ENCODE data around the gene BTRC.
"Not testable (repeated sequence)": the region's sequence is repeated elsewhere in the genome, so short reads cannot be mapped to it uniquely, and the experiment has no call there.

Gene BTRC

DNA sequence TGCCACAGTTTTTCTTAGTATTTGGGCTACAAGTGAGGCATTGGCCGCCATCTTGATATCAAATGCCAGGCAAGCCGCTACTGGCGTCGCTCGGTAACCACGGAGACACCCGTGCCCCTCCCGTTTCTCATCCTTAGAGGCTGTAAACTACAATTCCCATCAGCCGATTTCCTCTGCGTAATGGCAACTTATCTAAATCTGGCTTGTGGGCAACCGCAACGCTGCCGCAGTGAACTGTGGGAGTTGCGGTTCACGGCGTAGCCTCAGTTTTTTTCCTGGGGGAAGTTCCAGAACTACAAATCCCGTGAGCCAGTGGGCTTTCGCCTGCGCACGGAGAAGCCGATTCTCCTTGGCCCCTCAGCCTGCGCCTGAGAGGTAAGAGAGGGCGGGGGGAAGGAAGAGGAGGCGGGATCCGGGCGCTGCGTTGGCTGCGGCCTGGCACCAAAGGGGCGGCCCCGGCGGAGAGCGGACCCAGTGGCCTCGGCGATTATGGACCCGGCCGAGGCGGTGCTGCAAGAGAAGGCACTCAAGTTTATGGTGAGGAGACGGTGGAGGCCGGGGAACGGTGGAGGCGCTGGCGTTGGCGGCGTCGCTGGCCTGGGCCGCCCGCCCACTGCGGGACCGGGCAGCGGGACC lies at the start of gene BTRC:
TSS of gene BTRC (plus strand) at position 474 of the 636 bp plus-strand sequence. CDS start at position 490, 16 bp downstream.
- peak; percentile 95 for DNase-seq (ENCODE audit: low spot score)

DNA sequence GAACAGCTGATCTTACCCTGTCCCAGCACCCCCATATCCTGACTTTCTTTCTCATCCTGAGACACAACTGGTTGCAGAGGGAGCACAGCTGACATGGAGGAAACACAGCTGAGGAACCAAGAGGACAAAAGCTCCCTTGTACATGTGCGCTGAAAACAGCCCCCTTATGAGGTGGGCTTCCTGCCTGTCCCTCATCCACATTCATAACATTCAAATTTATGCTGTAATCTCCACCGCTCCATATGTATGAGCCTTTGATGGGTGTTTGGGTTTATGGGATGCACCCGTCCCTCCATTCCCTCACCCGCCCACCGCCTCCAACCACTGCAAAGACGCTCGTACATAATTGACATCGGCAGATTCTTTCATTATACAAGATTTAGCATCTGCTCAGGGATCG lies 49.6 kb upstream of the BTRC start:
- DNase-seq (ENCODE audit: low spot score), result no peak

DNA sequence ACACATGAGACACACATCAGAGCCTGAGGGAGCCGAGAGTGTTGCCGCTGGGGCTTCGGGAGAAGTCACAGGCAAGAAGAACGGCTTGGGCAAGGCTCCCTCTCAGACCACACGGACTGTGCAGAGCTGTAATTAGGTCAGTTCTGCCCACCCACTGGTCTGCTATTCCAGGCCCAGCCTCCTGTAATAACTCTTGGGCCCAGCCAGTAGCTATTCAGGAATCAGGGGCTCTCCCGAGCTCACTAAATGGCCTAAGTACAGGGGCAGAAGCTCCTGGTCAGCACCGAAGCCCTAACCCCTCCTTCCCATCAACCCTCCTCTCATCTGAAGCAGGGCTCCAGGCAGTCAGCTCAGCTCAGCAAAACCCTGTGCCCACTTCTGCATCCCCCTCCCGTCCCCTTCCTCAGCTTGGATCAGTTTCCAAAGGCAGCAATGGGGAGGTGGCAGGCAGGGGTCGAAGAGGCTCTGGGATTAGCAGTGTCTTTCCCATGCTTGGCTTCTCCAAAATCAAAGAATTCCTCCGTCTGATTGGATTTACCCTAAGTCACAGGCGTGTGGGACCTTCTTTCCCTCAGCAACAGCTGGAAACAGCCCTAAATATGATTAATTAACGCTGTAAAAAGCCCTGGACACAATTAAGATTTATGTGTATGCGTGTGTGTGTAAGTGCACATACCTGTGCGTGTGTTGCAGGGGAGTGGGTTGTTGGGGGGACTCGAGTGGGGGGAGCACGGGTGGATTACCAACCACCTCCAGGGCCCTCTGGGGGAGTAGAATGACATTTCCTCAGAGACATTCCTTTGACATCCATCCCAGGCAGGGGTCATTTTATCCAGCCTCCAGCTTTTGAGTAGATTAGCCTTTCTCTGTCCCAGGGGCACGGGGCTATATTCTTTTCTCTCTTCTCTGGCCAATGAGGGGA lies 48.4 kb upstream of the BTRC start:
- DNase-seq (ENCODE audit: low spot score), result no peak

DNA sequence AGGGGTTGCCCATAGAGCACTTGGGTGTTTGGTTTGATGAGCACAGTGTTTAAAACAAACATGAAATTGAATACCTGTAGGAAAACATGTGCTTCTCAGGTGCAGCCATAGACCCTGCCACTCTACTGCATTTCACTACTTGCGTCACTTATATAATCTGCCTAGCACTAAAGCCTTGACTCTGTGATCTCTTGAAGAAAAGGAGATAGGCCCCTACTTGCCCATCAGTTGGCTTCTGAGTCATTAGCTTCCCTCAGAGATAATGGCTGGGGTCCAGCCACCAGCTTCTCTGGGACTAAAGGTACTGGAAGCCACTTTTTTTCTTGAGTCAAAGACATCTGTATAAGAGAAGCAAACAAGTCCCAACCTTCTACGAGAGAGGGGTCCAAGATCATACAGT lies 45.9 kb upstream of the BTRC start:
- DNase-seq (ENCODE audit: low spot score), result no peak

DNA sequence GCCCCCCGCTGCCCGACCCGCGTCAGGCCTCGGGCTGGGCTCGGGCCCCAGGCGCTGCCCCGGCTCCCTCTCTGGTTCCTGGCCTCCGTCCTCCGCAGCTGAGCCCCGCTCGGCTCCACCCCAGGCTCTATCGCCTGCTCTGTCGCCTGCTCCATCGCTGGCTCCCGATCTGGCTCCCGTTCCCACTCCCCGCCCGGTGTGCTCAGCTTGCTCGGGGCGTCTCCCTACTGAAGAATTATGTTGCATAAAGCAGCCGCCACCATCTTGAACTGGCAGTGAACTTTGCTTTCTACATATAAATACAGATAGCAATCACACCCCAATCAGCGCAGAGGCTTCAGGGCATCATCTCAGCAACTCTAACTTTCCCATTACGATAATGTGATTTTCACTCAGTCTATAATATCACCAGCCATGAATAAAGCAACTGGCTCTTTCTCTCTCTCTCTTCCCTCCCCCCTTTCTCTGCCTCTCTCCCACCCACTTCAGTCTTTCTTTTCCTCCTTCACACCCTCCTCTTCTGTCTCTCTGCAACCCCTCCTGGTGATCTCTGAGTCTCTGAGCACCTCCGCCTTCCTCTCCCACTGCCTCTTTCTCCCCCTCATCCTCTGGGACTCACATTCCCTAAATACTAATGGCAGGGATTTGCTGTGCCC lies 43.3 kb upstream of the BTRC start:
- no peak for DNase-seq (ENCODE audit: low spot score)

DNA sequence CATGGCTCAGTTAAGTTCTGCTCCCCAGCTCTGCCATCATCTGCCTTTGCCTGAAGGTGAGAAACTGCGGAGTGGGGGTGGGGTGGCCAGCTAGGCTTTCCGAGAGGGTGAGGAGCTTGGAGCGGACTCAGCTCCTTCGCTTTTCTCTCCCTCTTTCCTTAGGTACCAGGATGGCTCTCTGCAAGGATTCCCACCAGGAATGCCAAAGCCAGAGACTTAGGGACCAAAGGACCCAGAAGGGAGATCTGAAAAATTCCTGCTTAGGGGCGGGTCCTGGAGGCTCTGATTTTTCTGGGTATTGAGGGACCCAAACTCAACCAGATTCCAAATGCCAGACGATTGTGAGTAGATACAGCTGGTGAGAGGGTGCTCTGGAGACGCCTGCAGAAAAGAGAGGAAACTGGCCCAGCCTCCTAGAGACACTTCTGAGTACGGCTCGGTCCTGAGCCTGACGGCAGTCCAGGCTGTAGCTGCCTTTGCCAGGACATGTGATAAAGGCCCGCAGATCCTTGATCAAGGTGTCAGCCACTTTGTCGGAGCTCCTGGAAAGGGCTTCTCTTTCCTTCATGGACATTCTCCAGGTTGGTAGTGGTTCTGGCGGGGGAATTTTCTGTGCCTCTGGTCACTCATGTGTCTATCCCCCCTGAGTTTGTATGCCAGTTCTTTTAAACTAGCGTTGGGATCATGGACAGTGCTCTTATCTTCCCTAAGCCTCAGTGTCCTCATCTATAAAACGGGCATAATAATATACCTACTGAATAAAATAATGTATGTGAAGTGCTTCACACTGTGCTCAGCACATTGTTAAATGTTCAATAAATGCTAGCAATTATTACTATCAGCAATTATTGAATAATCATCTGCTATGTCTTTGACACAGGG lies 42.5 kb upstream of the BTRC start:
- DNase-seq (ENCODE audit: low spot score), result no peak

DNA sequence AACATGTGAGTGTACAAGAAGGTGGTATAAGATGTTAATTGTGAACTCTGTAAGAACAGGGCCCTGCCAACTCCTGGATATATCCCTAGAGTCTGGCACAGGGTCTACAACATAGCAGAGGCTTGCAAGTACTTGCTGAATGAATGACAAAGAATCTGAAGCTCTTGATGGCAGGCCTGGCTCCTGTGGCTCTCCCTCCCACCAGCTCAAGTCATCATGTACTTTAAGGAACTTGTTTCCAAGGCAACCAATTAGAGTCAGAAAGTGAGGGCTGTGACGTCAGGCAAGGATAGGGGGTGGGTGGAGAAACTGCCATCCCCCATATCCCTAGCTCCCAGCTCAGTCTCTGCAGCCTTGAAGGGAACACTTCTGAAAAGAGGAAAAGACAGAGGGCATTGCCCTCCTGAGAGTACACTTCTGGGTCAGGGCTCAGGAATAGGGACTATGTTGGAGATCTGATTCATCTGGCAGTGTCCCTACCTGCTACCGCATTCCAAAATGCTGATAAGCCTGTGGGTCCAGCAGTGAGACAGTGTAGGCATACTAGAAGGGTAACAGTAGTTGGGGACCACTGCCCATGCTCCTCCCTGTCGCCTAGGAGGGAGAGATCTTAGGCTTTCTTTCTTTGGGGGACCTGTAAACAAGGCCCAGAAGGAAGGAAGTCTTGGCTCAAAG lies 34.6 kb upstream of the BTRC start:
- no peak for DNase-seq (ENCODE audit: low spot score)

DNA sequence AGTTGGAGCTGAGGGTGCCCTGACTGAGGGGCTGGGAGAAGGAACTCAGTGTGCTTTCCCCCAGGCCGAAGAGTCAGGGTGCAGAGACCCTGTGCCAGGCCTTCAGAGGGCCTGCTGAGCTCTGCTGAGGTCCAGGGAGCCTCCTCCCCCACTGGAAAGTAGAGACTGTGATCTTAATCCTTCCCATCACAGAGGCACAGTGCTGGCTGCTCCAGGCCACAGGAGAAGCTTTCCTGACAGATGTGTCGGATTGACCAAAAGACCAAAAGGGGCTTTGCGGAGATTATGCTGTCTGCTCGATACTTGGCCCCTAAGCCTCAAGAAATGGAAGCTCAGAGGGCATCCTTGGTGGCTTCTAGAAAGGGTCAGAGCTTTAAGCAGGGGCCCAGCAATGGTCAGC lies 32.9 kb upstream of the BTRC start:
- no peak for DNase-seq (ENCODE audit: low spot score)

DNA sequence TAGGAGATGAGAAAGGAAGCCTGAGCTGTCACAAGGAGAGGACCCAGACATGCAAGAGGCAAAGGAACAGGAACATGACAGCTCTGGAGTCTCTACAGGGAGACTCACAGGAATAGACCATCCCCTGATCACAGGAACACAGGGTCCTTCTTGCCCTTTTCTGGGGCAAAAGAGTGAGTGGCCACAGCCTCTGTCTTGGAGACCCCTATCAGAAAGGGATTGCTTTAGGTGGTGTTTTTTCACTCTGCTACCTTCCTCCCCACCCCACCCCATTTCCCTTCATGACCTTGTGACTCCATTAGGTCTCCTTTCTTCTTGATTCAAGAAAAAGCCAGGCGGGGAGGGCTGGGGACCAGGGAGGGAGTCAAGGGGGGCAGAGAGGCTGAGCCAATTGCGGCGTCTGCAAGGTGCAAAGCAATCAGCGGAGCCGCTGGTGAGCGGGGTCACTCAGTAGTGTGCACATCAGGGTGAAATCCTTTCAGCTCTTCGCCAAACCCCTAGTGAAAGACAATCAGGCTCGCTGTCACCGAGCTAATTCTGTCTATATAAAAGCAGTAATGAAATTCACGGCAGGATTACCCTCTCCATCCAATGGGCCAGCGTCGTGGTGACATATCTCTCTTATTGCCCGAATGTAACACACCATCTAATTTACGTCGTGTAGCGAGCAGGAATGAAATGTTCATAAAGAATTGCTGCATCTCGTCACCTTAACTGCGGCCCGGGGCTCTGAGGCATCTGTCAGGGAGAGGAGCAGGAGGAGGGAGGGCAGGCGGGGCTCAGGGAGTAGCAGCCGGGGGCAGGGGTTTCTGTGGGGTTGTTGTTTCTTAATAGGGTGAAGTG lies 31.5 kb upstream of the BTRC start:
- DNase-seq (ENCODE audit: low spot score), result no peak

DNA sequence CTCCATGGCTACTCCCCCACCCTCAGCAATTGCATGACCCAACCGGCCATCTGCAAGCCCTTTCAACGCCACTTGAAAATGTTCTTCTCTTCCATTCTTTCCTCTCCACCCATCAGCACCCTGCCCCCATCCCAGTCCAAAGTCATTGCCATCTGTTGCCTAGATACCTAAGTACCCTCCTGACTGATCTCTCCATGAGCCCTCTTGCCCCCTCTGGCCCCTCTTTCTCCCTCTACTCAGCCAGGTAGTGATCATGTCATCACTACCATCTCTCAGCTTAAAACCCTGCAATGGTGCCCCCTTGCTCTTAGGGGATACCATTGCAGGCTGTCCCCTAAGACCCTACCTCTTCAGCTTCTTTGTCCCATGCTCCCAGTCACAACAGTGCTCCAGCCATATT lies 30.5 kb upstream of the BTRC start:
- no peak for DNase-seq (ENCODE audit: low spot score)

DNA sequence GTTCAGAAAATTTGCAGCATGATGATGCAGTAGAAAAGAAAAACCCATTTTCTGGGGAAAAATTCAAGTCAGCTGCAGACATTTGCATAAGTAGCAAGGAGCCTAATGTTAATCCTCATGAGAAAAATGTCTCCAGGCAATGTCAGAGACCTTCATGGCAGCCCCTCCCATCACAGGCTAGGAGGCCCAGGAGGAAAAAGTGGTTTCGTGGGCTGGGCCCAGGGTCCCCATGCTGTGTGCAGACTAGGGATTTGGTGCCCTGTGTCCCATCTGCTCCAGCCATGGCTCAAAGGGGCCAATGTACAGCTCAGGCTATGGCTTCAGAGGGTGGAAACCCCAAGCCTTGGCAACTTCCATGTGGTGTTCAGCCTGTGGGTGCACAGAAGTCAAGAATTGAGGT lies 26.5 kb upstream of the BTRC start:
- DNase-seq (ENCODE audit: low spot score), result not testable (repeated sequence)

DNA sequence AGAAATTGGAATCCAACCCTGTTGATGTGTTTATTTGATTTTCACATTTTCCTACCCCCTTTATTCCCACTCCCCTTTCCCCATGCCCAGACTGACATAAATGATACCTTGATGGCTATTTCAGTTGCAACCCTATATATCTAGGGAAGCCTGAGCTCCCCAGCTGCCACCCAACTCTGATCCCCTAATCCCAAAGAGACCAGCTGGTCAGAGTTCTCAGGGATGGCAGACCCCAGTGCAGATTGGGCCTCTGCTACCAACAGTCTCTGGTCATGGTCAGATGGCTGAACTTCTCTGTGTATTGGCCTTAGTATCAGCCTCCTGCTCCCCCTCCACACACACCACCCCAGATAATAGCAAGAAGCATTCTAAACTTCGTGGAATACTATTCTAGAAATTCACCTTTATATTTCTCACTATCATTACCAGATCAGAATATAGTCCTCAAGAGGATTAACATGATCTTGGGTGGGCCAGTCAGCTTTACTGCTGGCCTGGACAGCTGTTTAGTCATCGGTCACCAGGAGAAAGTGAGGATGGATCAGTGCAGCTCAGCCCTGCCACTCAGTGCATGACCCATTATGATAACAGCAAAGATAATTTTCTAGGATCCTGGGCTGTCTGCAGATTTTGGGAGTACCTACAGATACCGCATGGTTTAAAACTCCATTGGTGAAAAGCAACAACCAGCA lies 24.5 kb upstream of the BTRC start:
- no peak for DNase-seq (ENCODE audit: low spot score)

DNA sequence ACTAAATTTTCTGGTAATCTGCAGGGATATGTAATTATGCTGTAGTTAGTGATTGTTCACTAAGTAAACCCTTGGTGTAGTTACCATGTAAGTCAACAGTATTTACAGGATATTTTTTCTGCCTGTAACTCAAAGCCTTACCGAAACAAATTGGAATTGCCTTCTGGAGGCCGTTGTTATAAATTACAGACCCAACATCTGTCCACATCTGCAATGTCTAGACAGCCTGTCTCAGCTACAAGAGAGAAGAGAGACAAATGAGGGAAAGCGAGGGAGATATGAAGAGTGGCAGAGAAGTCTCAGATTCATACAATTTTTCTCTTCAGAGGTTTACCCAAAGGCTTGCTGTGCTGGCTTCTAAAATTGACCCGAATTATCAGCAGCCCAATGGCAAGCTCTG lies 23.7 kb upstream of the BTRC start:
- no peak for DNase-seq (ENCODE audit: low spot score)

DNA sequence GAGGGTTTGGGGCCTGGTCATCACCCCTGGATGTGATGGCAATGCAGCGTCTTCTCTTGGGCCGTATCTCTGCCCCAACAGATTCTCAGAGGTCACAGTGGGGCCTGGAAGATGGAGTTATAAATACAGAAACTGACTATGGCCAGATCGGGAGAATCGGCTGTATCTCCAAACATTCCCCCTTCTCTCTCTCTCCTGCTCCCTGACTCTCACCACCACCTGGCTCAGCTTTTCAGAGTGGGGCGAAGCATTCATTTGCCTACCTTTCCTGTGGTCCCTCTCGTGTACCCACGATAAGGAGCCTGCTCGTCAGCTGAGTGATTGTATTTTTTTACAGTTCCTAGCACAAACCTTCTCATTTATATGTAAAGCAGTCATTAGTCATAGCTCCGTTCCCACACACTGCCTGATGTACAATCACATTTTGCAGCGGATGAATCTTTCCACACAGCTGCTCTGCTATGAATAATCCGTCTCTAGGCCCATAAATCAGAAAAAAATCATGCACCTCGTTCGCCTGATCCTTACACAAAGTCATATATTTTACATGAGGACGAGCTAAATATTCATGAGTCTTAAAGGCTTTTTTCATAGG lies 23.2 kb upstream of the BTRC start:
- no peak for DNase-seq (ENCODE audit: low spot score)

DNA sequence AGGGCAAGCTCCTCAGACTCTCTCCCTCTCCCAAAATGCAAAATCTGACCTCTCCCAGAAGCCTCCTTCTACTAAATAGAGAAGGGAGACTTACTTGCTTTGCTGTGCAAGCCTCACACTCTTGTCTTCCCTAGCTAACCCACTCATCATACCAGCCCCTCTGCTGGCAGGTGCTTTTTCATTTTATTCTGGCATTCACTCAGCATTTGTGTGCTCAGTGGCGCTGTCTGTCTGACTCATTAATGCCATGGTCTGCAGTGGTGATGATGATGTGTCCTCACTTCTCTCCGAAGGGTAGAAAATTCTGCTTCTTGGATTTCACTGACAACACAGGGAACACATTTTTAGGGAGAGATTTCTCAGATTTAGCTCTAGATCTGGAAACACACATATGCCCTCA lies 22.0 kb upstream of the BTRC start:
- DNase-seq (ENCODE audit: low spot score), result no peak

DNA sequence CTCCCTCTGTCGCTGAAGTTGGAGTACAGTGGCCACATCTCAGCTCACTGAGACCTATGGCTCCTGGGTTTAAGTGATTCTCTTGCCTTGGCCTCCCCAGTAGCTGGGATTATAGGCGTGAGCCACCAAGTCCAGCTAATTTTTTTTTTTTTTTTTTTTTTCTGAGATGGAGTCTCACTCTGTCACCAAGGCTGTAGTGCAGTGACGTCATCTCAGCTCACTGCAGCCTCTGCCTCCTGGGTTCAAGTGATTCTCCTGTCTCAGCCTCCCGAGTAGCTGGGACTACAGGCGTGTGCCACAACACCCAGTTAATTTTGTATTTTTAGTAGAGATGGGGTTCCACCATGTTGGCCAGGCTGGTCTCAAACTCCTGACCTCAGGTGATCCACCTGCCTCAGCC lies 19.7 kb upstream of the BTRC start:
- not testable (repeated sequence) for DNase-seq (ENCODE audit: low spot score)

DNA sequence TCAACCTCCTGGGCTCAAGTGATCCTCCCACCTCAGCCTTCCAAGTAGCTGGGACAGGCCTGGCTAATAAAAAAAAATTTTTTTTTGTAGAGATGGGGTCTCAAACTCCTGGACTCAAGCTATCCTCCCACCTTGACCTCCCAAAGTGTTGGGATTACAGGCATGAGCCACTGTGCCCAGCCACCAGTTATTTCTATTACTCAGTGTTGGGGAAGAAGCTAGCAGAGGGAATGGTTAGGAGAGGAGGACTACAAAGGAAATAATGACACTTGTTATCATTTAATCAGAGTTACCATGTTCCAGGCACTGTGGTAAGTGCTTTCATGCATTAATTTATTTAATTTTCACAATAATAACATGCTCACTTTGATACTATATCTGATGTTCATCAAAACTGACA lies 17.6 kb upstream of the BTRC start:
- no peak for DNase-seq (ENCODE audit: low spot score)

DNA sequence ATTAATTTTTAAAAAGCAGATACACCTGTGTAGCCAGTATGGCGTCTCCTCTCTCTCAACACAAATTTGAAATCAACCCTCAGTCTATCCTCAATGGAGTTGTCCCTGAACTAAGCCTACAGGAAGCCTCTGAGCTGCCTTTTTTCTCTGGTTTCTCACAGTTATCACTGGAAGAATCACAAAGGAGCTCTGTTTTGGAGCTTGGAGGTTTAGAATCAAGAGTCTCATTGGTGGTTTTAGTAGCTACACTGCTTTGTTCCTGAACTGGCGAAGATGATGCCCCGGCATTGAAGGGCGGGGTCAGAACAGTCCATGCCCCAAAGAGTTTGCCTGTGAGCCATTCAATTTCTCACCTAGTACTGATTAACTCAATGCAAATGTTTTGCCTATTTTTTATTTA lies 16.1 kb upstream of the BTRC start:
- DNase-seq (ENCODE audit: low spot score), result no peak

DNA sequence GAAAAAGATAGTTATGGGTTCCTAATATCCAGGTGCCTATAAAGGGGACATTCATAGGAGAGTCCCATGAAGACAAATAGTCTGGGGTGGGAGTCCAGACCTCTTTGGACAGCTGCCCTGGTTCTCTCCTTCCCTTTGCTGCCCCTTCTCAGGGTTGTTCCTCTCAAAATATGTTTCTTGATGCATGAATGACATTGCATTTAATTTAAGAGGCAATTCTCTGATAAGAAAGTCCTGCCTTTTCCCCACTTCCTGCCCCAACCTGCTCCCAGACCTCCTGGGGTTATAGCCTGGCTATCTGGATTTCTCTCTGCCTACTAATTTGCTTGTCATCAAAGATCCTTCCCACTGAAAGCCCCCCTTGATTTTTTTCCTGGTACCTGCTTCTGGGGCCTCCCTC lies 12.5 kb upstream of the BTRC start:
- no peak for DNase-seq (ENCODE audit: low spot score)

DNA sequence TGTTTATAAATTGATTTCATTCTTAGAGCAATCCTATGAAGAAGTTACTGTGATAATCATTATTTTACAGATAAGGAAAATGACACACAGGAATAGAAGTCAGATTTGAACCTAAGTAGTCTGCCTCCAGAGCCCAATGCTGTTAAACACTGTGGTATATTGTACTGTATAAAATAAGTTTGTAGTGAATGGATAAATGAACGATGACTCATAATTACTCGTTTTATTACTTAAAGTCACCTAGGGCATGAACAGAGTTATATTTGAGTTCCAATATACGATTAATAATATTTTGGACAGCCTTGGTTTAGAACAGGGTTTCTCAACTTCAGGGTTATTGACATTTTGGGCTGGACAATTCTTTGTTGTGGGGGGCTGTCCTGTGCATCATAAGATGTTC lies 7.8 kb upstream of the BTRC start:
- DNase-seq (ENCODE audit: low spot score), result no peak

Measured in AG08396 (cell line).